GM13977 (cell line): Measurements from ENCODE around the gene KRTAP16-1.

ENCODE experiments used
- DNase-seq: peaks from one replicate; pipeline ENCODE4 v3.0.0; 2012; ENCODE audit warnings: low spot score
- CTCF ChIP-seq: IDR thresholded peaks from 2 replicates; pipeline ENCODE4 v1.5.1; 2012; ENCODE audit warnings: mild to moderate bottlenecking, control low read depth; ENCODE audit not compliant: insufficient read depth; ENCODE audit errors: extremely low read depth, missing control alignments
- in situ Hi-C: fragments of 300-500 bp; cut with MboI; formaldehyde crosslinking; loops from one replicate; pipeline ENCODE4 v1.12.0; 2022; ENCODE audit warnings: low sequenced_read_pairs, low pct_unique_long_range_greater_than_20kb, mixed read lengths, inconsistent platforms; ENCODE audit not compliant: unreplicated experiment

Gene KRTAP16-1

GRCh38 chr17:41265078-41265477, 44.0 kb downstream of the KRTAP16-1 start, which contains the start of gene KRTAP9-6:
TSS of gene KRTAP9-6 (plus strand) at chr17:41265378. CDS start at chr17:41265378, 0 bp downstream.
- no peak for DNase-seq
- in situ Hi-C loops: no loop called here
- no peak for TF ChIP-seq CTCF

- TF ChIP-seq CTCF: no peak
- peak; percentile 0 for DNase-seq
- in situ Hi-C loops: no loop called here
Measured at GRCh38 chr17:41264599-41264998, 44.5 kb downstream of the KRTAP16-1 start.

GRCh38 chr17:41263212-41263611, 45.9 kb downstream of the KRTAP16-1 start:
- in situ Hi-C loops: no loop called here
- no peak for TF ChIP-seq CTCF
- no peak for DNase-seq

GRCh38 chr17:41258406-41258805, 50.7 kb downstream of the KRTAP16-1 start:
- DNase-seq: no peak
- in situ Hi-C loops: no loop called here
- no peak for TF ChIP-seq CTCF
